K562 (cell line): ENCODE measurements around the gene DNAH10. TPM values are rescaled to one million over a fixed set of nuclear protein-coding genes. Genes with fewer than 3 reads are reported as not detected.

Source experiments
- CTCFL ChIP-seq: IDR thresholded peaks from 2 replicates; pipeline ENCODE4 v1.6.1; 2011; ENCODE audit warnings: borderline replicate concordance, low read depth, mild to moderate bottlenecking, moderate library complexity, low read length; ENCODE audit not compliant: insufficient read depth, poor library complexity, severe bottlenecking
- CXXC5 ChIP-seq: fragments of 250-450 bp; sonication (Bioruptor Pico); IDR thresholded peaks from 2 replicates; pipeline ENCODE4 v1.8.0; 2022; ENCODE audit warnings: inconsistent platforms, mild to moderate bottlenecking, moderate library complexity
- ELK3 ChIP-seq: fragments of 450-650 bp; formaldehyde crosslinking; IDR thresholded peaks from 2 replicates; pipeline ENCODE4 v1.4.0; 2020; ENCODE audit warnings: mild to moderate bottlenecking
- GATAD2B ChIP-seq: fragments of 450-650 bp; IDR thresholded peaks from 2 replicates; pipeline ENCODE4 v1.6.1; 2017; ENCODE audit warnings: mild to moderate bottlenecking, borderline replicate concordance
- MEIS2 ChIP-seq: fragments of 450-650 bp; IDR thresholded peaks from 2 replicates; pipeline ENCODE4 v1.6.1; 2014; ENCODE audit warnings: mild to moderate bottlenecking; ENCODE audit not compliant: partially characterized antibody
- PHF8 ChIP-seq: fragments of 200-600 bp; sonication (generic); IDR thresholded peaks from 2 replicates; pipeline ENCODE4 v1.6.1; 2012; ENCODE audit warnings: mixed run types, mild to moderate bottlenecking, inconsistent platforms, low read length, moderate library complexity, borderline replicate concordance
- POLR2B ChIP-seq: fragments of 450-650 bp; IDR thresholded peaks from 2 replicates; pipeline ENCODE4 v1.6.1; 2018; ENCODE audit warnings: low read depth; ENCODE audit not compliant: partially characterized antibody
- RAD21 ChIP-seq, 2 experiments: fragments of 250-450 bp in 1 of 2; fragments of 450-650 bp in 1 of 2; sonication (Bioruptor Pico) in 1 of 2; formaldehyde crosslinking in 1 of 2; IDR thresholded peaks in 1 of 2; conservative IDR thresholded peaks in 1 of 2; 2 replicates each; pipeline versions ENCODE4 v1.4.0 to v1.8.0; 2020 to 2022; ENCODE audit warnings: mild to moderate bottlenecking in 2 of 2, moderate library complexity in 1 of 2
- RB1 ChIP-seq: fragments of 450-650 bp; IDR thresholded peaks from 2 replicates; pipeline ENCODE4 v1.6.1; 2017; ENCODE audit warnings: low read depth, mild to moderate bottlenecking
- RBFOX2 ChIP-seq: fragments of 200-400 bp; formaldehyde crosslinking; IDR thresholded peaks from 2 replicates; pipeline ENCODE4 v1.6.1; 2017; ENCODE audit warnings: low read depth, mild to moderate bottlenecking, low read length, moderate library complexity
- RFX1 ChIP-seq: fragments of 450-650 bp; IDR thresholded peaks from 2 replicates; pipeline ENCODE4 v1.6.1; 2016; ENCODE audit warnings: mild to moderate bottlenecking, moderate library complexity
- SMAD4 ChIP-seq: fragments of 250-450 bp; sonication (Bioruptor Pico); conservative IDR thresholded peaks from 2 replicates; pipeline ENCODE4 v1.8.0; 2021; ENCODE audit warnings: inconsistent platforms, mild to moderate bottlenecking, moderate library complexity
- SPI1 ChIP-seq: IDR thresholded peaks from 2 replicates; pipeline ENCODE4 v1.6.1; 2011; ENCODE audit warnings: low read depth, low read length, control low read depth, borderline replicate concordance
- ZBTB11 ChIP-seq, 3 experiments: fragments of 200-800 bp in 1 of 3; fragments of 250-450 bp in 1 of 3; fragments of 450-650 bp in 1 of 3; sonication (Bioruptor Pico) in 1 of 3; sonication (Bioruptor generic) in 1 of 3; formaldehyde crosslinking in 1 of 3; IDR thresholded peaks; 2 replicates each; pipeline versions ENCODE4 v1.6.1 to v1.8.0; 2016 to 2022; ENCODE audit warnings: mild to moderate bottlenecking in 2 of 3, missing genetic modification characterization in 2 of 3, missing compliant biosample characterization in 1 of 3, moderate library complexity in 1 of 3
- ZFX ChIP-seq: sonication (generic); formaldehyde crosslinking; IDR thresholded peaks from 2 replicates; pipeline ENCODE4 v1.8.0; 2022; ENCODE audit warnings: mild to moderate bottlenecking, missing genetic modification reagents, moderate library complexity
- ZNF79 ChIP-seq: fragments of 250-450 bp; sonication (Bioruptor Pico); IDR thresholded peaks from 2 replicates; pipeline ENCODE4 v1.4.0; 2020; ENCODE audit warnings: low read depth, mild to moderate bottlenecking, moderate library complexity
- polyA plus RNA-seq, 8 experiments: library from polyadenylated mRNA; depleted of rRNA in 4 of 8; stranded (reverse) in 5 of 8; unstranded in 3 of 8; fragments of >200 nt; fragmentation: Nextera tagmentation in 2 of 8; fragmentation: Illumina TruSeq in 1 of 8; extraction: Ambion mirVana in 2 of 8; extraction: Trizol in 1 of 8; gene quantifications; 2 replicates each; pipeline versions ENCODE4 v1.2.1 to v1.2.3, GENCODE V29; 2011 to 2014; ENCODE audit warnings: inconsistent platforms in 1 of 8, missing spikeins in 1 of 8
- total RNA-seq, 7 experiments: library from RNA; depleted of rRNA in 6 of 7; stranded (reverse); fragments of >200 nt in 6 of 7; fragmentation: Illumina TruSeq in 2 of 7; extraction: Trizol in 2 of 7; gene quantifications; 2 replicates each; pipeline versions ENCODE4 v1.2.1 to v1.2.3, GENCODE V29; 2011 to 2021; ENCODE audit warnings: low replicate concordance in 1 of 7
- TF ChIP-seq, protein P1 (sequence below), 2 experiments: IDR thresholded peaks; 2 replicates each; pipeline ENCODE4 v1.6.1; 2011; ENCODE audit warnings: borderline replicate concordance in 1 of 2, control low read depth in 1 of 2, low read depth in 1 of 2, low read length in 1 of 2, mild to moderate bottlenecking in 1 of 2, mixed read lengths in 1 of 2, moderate library complexity in 1 of 2; ENCODE audit not compliant: insufficient read depth in 1 of 2, insufficient read length in 1 of 2, poor library complexity in 1 of 2, severe bottlenecking in 1 of 2; ENCODE audit errors: extremely low read depth in 1 of 2

DNAH10 gene
- total and polyA plus RNA-seq, 9 of the 15 experiments (the other 6 are each of a cell fraction or from before 2014, with no cell fraction given): 0.01 to 0.06 (median 0.04) TPM; not detected in 1

DNA sequence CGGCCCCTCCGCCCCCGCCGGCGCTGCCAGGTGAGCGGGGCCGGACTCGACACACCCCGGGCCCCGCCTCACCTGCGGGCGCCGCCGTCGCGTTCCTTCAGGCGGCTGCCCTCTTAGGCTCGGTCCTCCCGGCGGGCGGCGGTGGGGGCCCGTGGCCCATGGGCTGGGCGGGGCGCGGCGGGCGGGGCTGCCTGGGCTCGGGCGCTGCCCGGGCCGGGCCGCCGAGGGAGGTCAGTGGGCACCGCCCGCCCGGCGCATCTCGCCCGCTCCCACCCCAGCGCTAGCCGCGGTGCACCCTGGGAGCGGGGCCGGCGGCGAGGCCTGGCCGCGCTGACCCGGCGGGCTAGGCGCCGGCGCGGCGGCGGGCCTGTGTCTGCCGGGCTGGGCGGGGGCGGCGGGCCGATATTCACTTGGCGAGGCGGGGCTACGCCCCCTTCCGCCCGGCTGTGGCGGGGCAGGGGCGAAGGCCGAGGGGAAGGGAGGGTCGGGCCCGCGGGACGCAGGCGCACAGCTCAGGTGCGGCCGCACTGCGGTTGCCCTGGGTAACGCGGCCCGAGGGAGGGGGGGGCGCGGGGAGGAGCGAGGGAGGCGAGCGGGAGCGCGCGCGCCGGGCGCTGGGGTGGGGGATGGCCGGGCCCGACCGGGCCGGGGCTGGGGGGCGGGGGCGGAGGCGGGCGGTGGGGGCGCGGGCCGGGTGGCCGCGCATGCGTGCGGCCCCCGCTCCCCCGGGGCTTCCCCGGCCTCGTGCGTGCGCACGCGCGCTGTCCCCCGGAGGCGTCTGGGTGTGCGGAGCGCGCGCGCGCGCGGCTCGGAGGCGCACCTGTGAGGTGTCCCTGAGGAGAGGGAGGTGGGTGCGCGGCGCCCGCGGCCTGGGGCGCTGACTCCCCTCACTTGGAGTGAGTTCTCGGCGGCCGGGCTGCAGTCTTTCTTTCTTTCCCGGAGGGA is 210.6 kb downstream of the DNAH10 start, which contains the start of the genes CCDC92 and ZNF664 (continued):
- TF ChIP-seq MEIS2 (peak; percentile 78), ELK3 (no peak), RBFOX2 (peak; percentile 60), CXXC5 (CRISPR knock-in tag) (peak; percentile 79), GATAD2B (peak; percentile 83), PHF8 (peak; percentile 51; the same call in 1 of the 2 replicates), RAD21 (CRISPR knock-in tag; conservative IDR thresholded peaks at IDR 0.05 in 1 of 2, IDR thresholded peaks at IDR 0.05 in 1 of 2) (peak in 1 of 2 experiments; percentile 54; a peak in 2 of 4 replicates), RB1 (peak; percentile 86), POLR2B (peak; percentile 31), SMAD4 (CRISPR knock-in tag) (peak; percentile 98), ZFX (CRISPR knock-in tag) (peak; percentile 15; the same call in 1 of the 2 replicates), SPI1 (0 out of 2 replicates have a peak, but pooled peaks have one; percentile 1), ZNF79 (CRISPR knock-in tag) (no peak), RFX1 (peak; percentile 76), ZBTB11 (CRISPR knock-in tag; IDR thresholded peaks at IDR 0.05) (no peak), CTCFL (peak; percentile 75)
- TF ChIP-seq, protein P1, sequence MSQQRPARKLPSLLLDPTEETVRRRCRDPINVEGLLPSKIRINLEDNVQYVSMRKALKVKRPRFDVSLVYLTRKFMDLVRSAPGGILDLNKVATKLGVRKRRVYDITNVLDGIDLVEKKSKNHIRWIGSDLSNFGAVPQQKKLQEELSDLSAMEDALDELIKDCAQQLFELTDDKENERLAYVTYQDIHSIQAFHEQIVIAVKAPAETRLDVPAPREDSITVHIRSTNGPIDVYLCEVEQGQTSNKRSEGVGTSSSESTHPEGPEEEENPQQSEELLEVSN (IDR thresholded peaks at IDR 0.05; ENCODE audit: borderline replicate concordance in 1 of 2, extremely low read depth in 1 of 2, insufficient read depth in 1 of 2, insufficient read length in 1 of 2, low read depth in 1 of 2, low read length in 1 of 2, poor library complexity in 1 of 2, severe bottlenecking in 1 of 2): peak in 1 of 2 experiments; percentile 65
